Measurements from ENCODE around the gene ADGRG2. TPM values are rescaled to one million over a fixed set of nuclear protein-coding genes. Genes with fewer than 3 reads are reported as not detected.
"Not testable (repeated sequence)": the region's sequence is repeated elsewhere in the genome, so short reads cannot be mapped to it uniquely, and the experiment has no call there.

ADGRG2 gene
- total RNA-seq, 1 experiment from 2014 or later, result 1.4 TPM

GRCh38 chrX:19072372-19072771, 49.9 kb downstream of the ADGRG2 start:
- DNase-seq (peak; percentile 78), ATAC-seq (peak; percentile 100)
- POLR2A ChIA-PET (ENCODE audit: unreplicated experiment), result no interaction called here
- no peaks in the 10 kb centered on the region for H3K9me3 ChIP-seq (ENCODE audit: low read length)
- H3K4me1 ChIP-seq (ENCODE audit: insufficient read depth, low read length), result peaks cover 15% of the 10 kb centered on the region
- TF ChIP-seq CTCF (conservative IDR thresholded peaks at IDR 0.05; ENCODE audit: low read depth, low read length) (no peak), EZH2phosphoT487 (IDR thresholded peaks at IDR 0.05; ENCODE audit: borderline replicate concordance, low read length) (no peak), EZH2 (IDR thresholded peaks at IDR 0.05; ENCODE audit: low read length, unreplicated experiment) (no peak)
- no peak overlapping the region for H2AFZ ChIP-seq (ENCODE audit: low read length)
- no peaks in the 10 kb centered on the region for H4K20me1 ChIP-seq (ENCODE audit: low read length)
- H3K27me3 ChIP-seq (ENCODE audit: low read length), result no peaks in the 10 kb centered on the region
- no TSS peak for BruUV-seq (replicated peaks)
- H3K27ac ChIP-seq (ENCODE audit: low read length), result no peak overlapping the region
- H3K4me2 ChIP-seq (ENCODE audit: low read length), result peak overlapping the region; percentile 42; the same call in 1 of the 2 replicates
- no peak overlapping the region for H3K4me3 ChIP-seq (ENCODE audit: low read length)
- CTCF ChIA-PET, result no interaction called here
- H3K9me2 ChIP-seq (replicated peaks; ENCODE audit: low read length), result no peaks in the 10 kb centered on the region
- no peaks in the 10 kb centered on the region for H3F3A ChIP-seq (ENCODE audit: low read length, unreplicated experiment)
- no peak overlapping the region for H3K9ac ChIP-seq (ENCODE audit: low read length)
- no peaks in the 10 kb centered on the region for H3K79me2 ChIP-seq (ENCODE audit: low read length)
- no peaks in the 10 kb centered on the region for H3K36me3 ChIP-seq (ENCODE audit: low read depth, low read length)
- intact Hi-C loops (cut with micrococcal nuclease), result no loop called here

GRCh38 chrX:19070555-19070994, 51.7 kb downstream of the ADGRG2 start:
- Histone ChIP-seq H3K9me3 (ENCODE audit: low read length) (no peaks in the 10 kb centered on the region), H3K4me1 (ENCODE audit: insufficient read depth, low read length) (peaks cover 15% of the 10 kb centered on the region), H3K4me2 (ENCODE audit: low read length) (no peak overlapping the region), H3K27ac (ENCODE audit: low read length) (no peak overlapping the region), H3K4me3 (ENCODE audit: low read length) (no peak overlapping the region), H2AFZ (ENCODE audit: low read length) (no peak overlapping the region), H3K36me3 (ENCODE audit: low read depth, low read length) (no peaks in the 10 kb centered on the region), H4K20me1 (ENCODE audit: low read length) (no peaks in the 10 kb centered on the region), H3K9ac (ENCODE audit: low read length) (no peak overlapping the region), H3F3A (ENCODE audit: low read length, unreplicated experiment) (no peaks in the 10 kb centered on the region), H3K27me3 (ENCODE audit: low read length) (no peaks in the 10 kb centered on the region), H3K79me2 (ENCODE audit: low read length) (no peaks in the 10 kb centered on the region), H3K9me2 (replicated peaks; ENCODE audit: low read length) (no peaks in the 10 kb centered on the region)
- ATAC-seq, result no peak
- CTCF ChIA-PET, result interaction anchor here (0.7 kb wide), 1 partner anchor 985 kb away, joined by 3 read pairs; no protein-coding TSS in a partner anchor
- TF ChIP-seq EZH2 (IDR thresholded peaks at IDR 0.05; ENCODE audit: low read length, unreplicated experiment), result no peak
- TF ChIP-seq EZH2phosphoT487 (IDR thresholded peaks at IDR 0.05; ENCODE audit: borderline replicate concordance, low read length), result no peak
- TF ChIP-seq CTCF (conservative IDR thresholded peaks at IDR 0.05; ENCODE audit: low read depth, low read length), result no peak
- POLR2A ChIA-PET (ENCODE audit: unreplicated experiment), result no interaction called here
- no TSS peak for BruUV-seq (replicated peaks)
- no peak for DNase-seq
- intact Hi-C loops (cut with micrococcal nuclease), result no loop called here

- H3K36me3 ChIP-seq (ENCODE audit: low read depth, low read length); DNase-seq; H3K4me2 ChIP-seq (ENCODE audit: low read length); intact Hi-C loops (cut with micrococcal nuclease); H2AFZ ChIP-seq (ENCODE audit: low read length); CTCF ChIA-PET; H3K27me3 ChIP-seq (ENCODE audit: low read length); H3K27ac ChIP-seq (ENCODE audit: low read length); BruUV-seq (replicated peaks); ATAC-seq; POLR2A ChIA-PET (ENCODE audit: unreplicated experiment); H3K4me3 ChIP-seq (ENCODE audit: low read length); H4K20me1 ChIP-seq (ENCODE audit: low read length); H3K9me3 ChIP-seq (ENCODE audit: low read length); H3K9ac ChIP-seq (ENCODE audit: low read length); H3F3A ChIP-seq (ENCODE audit: low read length, unreplicated experiment); H3K79me2 ChIP-seq (ENCODE audit: low read length); H3K9me2 ChIP-seq (replicated peaks; ENCODE audit: low read length): not testable (repeated sequence)
- H3K4me1 ChIP-seq (ENCODE audit: insufficient read depth, low read length), result peaks cover 27% of the 10 kb centered on the region
Measured at GRCh38 chrX:19066987-19067386, 55.3 kb downstream of the ADGRG2 start.
